HG03159 (cell line): ENCODE data around the gene OR8B4.
"Not testable (repeated sequence)": the region's sequence is repeated elsewhere in the genome, so short reads cannot be mapped to it uniquely, and the experiment has no call there.

Source experiments
- ATAC-seq: cut with Tn5 transposase; IDR thresholded peaks from one replicate; pipeline ENCODE4 v1.9.1; 2021; ENCODE audit warnings: mild to moderate bottlenecking, moderate library complexity; ENCODE audit not compliant: unreplicated experiment

OR8B4 gene, protein sequence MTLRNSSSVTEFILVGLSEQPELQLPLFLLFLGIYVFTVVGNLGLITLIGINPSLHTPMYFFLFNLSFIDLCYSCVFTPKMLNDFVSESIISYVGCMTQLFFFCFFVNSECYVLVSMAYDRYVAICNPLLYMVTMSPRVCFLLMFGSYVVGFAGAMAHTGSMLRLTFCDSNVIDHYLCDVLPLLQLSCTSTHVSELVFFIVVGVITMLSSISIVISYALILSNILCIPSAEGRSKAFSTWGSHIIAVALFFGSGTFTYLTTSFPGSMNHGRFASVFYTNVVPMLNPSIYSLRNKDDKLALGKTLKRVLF

GRCh38 chr11:124424384-124424921 lies at the start of gene OR8B4:
Gene OR8B4, minus strand, starts transcription at chr11:124424871. Its CDS starts 0 bp downstream, at chr11:124424871.
- ATAC-seq = no peak

- no peak for ATAC-seq
Observed at GRCh38 chr11:124474079-124474478, 49.4 kb upstream of the OR8B4 start.

- ATAC-seq = no peak
Observed at GRCh38 chr11:124473476-124473875, 48.8 kb upstream of the OR8B4 start.

- no peak for ATAC-seq
Observed at GRCh38 chr11:124470561-124471227, 46.0 kb upstream of the OR8B4 start.

GRCh38 chr11:124467381-124467927 lies 42.8 kb upstream of the OR8B4 start:
- ATAC-seq = no peak

- ATAC-seq = no peak
Observed at GRCh38 chr11:124465368-124465767, 40.7 kb upstream of the OR8B4 start.

DNA sequence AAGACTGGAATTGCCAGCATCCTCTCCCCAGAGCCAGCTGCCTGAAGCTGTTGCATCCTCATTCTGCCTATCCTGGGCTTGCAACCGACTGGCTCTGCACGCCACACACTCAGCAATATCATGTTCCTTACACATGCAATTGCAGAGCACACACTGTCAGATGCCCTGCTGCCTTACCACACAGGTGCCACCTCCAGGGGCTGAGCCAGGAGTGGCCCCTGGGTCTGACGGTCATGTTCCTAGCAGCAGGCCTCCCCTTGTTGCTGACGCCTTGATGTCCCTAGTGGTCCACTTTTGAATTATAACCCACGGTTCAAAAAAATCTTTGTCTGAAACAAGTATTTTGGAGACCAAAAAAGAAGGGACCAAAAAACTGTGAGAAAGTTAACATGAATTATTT lies 39.3 kb upstream of the OR8B4 start:
- no peak for ATAC-seq

- ATAC-seq = no peak
Observed at GRCh38 chr11:124463324-124463723, 38.7 kb upstream of the OR8B4 start.

GRCh38 chr11:124460459-124460858 lies 35.8 kb upstream of the OR8B4 start:
- ATAC-seq = no peak

DNA sequence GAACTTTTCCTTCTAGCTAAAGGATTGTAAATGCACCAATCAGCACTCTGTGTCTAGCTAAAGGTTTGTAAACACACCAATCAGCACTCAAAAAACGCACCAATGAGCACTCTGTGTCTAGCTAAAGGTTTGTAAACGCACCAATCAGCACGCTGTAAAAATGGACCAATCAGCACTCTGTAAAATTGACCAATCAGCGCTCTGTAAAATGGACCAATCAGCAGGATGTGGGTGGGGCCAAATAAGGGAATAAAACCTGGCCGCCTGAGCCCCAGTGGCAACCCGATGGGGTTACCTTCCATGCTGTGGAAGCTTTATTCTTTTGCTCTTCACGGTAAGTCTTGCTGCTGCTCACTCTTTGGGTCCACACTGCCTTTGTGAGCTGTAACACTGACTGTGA lies 34.7 kb upstream of the OR8B4 start:
- not testable (repeated sequence) for ATAC-seq

- no peak for ATAC-seq
Observed at GRCh38 chr11:124454552-124454951, 29.9 kb upstream of the OR8B4 start.

- ATAC-seq = no peak
Observed at GRCh38 chr11:124446916-124447315, 22.2 kb upstream of the OR8B4 start.

DNA sequence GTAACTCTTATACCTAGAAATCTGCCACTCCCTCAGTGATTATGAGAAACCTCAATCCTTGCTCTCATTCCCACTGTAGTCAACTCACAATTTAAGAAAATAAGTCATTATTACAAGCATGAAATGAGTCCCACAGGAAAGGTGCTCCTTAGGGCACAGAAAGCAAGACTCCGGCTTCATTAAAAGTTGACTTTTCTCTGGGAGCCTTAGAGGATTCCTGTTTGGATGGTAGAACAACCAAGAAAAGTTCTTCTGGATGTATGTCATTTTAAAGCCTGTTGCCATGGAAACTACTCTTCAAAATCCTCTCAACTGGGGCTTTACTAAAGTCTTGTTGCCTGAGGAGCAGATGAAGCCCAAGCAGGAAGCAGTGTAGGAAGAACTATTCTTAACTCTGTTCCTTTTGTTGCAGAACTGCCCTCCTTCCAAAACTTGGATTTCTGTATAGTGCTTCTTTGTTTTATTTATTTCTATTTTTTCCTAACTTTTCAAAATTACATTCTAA lies 21.0 kb upstream of the OR8B4 start, which contains the start of gene OR8B8:
Gene OR8B8, minus strand, starts transcription at position 51 of the 505 bp plus-strand sequence. CDS start 4,611 bp downstream, outside the sequence.
- no peak for ATAC-seq

DNA sequence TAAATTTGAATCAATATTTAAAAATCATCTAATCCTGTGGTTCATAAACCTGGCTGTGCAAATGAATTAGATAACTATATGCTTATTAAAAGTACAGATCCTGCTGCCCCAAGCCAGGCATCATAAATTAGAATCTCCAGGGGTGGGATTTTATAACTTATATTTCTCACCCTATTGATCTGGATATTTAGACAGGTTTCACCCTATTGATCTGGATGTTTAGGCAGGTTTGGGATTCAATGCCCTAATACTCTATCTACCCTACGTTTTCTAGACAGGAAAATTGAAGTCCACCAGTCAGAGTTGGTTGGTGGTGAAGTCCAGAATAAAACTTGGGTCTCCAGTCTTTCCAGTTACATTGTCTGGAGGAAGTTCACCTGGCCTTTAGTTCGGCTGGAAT lies 18.2 kb upstream of the OR8B4 start:
- ATAC-seq = no peak

GRCh38 chr11:124442442-124442841 lies 17.8 kb upstream of the OR8B4 start:
- no peak for ATAC-seq

GRCh38 chr11:124441519-124441918 lies 16.8 kb upstream of the OR8B4 start:
- no peak for ATAC-seq

- ATAC-seq = no peak
Observed at GRCh38 chr11:124441081-124441480, 16.4 kb upstream of the OR8B4 start.

- ATAC-seq = no peak
Observed at GRCh38 chr11:124440608-124441007, 15.9 kb upstream of the OR8B4 start.

- no peak for ATAC-seq
Observed at GRCh38 chr11:124434699-124435098, 10.0 kb upstream of the OR8B4 start.

GRCh38 chr11:124429599-124429998 lies 4.9 kb upstream of the OR8B4 start:
- no peak for ATAC-seq

DNA sequence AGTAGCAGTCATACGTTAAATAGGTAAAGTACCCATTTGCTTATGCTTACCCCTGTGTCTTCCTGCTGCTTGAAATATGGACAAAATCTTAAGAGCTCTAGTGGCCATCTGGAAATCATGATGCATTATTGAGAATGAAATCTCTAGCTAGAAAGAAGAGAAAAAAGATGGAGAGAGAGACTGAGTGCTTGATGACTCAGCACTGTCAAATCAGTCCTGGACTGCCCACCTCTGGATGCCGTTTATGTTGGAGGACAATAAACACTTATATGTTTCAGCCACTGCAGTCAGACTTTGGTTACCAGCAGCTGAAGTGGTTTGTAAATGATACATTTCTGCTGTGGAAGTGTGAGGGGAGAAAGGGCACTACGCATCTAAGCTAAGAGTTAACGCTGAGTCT lies 3.6 kb downstream of the OR8B4 start:
- ATAC-seq = no peak
